ENCODE data around the gene COMMD1. TPM values are rescaled to one million over a fixed set of nuclear protein-coding genes. Genes with fewer than 3 reads are reported as not detected.
"Not testable (repeated sequence)": the region's sequence is repeated elsewhere in the genome, so short reads cannot be mapped to it uniquely, and the experiment has no call there.

The COMMD1 gene
- total RNA-seq, 4 donors from 2014 or later: 76.0 to 132 (median 100) TPM

DNA sequence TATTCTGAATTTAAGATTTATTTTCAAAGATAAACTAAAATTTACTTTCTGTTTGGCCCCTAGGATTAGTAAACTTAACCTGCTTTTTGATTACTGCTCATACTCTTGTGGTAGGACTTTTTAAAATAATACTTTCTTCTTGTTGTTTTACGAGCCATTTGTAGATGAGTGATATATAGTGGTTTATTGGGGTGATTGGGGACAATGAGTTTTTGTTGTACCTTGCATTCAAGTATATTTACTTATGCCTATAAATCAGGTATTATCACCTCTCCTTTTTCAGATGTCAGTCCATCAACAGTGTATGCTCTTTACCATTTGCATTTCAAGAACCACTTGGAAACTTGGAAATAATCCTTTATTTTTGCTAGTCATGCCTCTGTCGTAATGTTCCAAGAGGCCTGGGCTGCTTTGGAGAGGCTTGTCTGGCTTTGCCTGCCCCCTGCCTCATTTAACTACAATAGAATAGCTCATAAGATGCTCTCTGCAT is 131.3 kb downstream of the COMMD1 start:
- no peaks in the 10 kb centered on the region for H3K27me3 ChIP-seq
- peaks cover 3 to 9% of the 10 kb centered on the region in 2 donors for H3K4me1 ChIP-seq
- no peak for DNase-seq
- TF ChIP-seq, protein P1, sequence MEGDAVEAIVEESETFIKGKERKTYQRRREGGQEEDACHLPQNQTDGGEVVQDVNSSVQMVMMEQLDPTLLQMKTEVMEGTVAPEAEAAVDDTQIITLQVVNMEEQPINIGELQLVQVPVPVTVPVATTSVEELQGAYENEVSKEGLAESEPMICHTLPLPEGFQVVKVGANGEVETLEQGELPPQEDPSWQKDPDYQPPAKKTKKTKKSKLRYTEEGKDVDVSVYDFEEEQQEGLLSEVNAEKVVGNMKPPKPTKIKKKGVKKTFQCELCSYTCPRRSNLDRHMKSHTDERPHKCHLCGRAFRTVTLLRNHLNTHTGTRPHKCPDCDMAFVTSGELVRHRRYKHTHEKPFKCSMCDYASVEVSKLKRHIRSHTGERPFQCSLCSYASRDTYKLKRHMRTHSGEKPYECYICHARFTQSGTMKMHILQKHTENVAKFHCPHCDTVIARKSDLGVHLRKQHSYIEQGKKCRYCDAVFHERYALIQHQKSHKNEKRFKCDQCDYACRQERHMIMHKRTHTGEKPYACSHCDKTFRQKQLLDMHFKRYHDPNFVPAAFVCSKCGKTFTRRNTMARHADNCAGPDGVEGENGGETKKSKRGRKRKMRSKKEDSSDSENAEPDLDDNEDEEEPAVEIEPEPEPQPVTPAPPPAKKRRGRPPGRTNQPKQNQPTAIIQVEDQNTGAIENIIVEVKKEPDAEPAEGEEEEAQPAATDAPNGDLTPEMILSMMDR (IDR thresholded peaks at IDR 0.05): no peak
- no peak for TF ChIP-seq POLR2A (IDR thresholded peaks at IDR 0.05)
- intact Hi-C loops (cut with DNase I): no loop called here
- H3K4me3 ChIP-seq (replicated peaks in 1 of 3): no peak overlapping the region
- no peaks in the 10 kb centered on the region for H3K9me3 ChIP-seq
- no peaks in the 10 kb centered on the region for H3K36me3 ChIP-seq
- no peak overlapping the region for H3K27ac ChIP-seq
- 75 to 79% methylated on average over 2 of the region's 2 CpGs for WGBS, 2 donors

DNA sequence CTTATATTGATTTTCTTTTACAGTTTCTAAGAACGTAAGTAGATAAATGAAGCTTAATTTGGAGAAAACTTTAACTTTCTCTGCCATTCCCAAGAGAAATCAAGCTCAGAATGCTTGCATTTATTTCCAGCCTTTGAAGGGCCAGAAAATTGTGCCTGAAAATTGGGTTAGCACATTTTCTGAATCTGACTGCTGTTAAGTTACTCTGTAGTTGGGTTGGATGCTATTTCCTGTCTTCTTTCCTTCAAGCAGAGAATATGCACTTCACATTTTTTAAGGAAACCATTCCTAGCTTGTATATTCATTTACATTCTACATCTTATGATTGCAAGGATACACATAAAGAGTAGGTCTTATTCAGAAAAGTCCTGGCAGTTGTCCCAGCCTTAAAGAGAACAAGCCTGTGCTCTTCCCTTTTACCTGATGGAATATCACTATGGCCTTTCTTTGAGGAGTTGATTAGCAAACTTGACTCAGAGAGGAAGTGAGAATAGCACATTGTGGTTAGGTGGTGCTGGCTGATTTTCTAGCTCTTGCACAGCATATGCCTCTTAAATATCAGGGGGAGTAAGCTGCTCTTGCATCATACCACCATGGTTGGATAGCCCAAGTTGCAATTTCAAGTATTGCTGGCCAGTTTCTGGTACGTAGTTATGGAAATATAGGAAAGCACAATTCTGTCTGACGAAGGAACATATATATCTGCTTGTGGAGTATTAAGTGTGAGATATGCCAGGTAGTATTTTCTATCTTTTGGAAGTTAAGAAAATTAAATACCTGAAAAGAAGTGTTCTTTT is 133.7 kb downstream of the COMMD1 start:
- H3K27me3 ChIP-seq: no peaks in the 10 kb centered on the region
- DNase-seq: no peak
- intact Hi-C loops (cut with DNase I): no loop called here
- peaks cover 3 to 9% of the 10 kb centered on the region in 2 donors for H3K4me1 ChIP-seq
- TF ChIP-seq, protein P1 (IDR thresholded peaks at IDR 0.05): no peak
- TF ChIP-seq POLR2A (IDR thresholded peaks at IDR 0.05): no peak
- 83 to 89% methylated on average over 3 of the region's 3 CpGs for WGBS, 2 donors
- H3K4me3 ChIP-seq (replicated peaks in 1 of 3): no peak overlapping the region
- H3K36me3 ChIP-seq: no peaks in the 10 kb centered on the region
- no peaks in the 10 kb centered on the region for H3K9me3 ChIP-seq
- no peak overlapping the region for H3K27ac ChIP-seq

DNA sequence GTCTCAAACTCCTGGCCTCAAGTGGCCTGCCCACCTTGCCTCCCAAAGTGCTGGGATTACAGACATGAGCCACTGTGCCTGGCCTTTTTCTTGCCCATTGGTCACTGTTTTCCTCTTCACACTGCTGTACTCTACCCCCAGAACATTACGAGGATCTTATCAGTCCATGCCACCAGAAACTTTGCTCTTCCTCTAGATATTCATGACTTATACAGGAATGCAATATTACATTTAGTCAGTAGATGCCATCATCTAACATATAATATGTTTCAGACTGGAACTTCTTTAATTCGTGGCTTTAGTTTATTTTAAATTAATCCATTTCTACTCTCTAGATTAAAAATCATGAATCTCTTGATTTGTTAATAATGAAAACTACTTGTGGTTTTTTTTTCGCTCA is 135.5 kb downstream of the COMMD1 start:
- no peaks in the 10 kb centered on the region for H3K27me3 ChIP-seq
- no peak for DNase-seq
- intact Hi-C loops (cut with DNase I): no loop called here
- no peak overlapping the region for H3K4me3 ChIP-seq (replicated peaks in 1 of 3)
- H3K27ac ChIP-seq: no peak overlapping the region
- 90 to 96% methylated on average over 3 of the region's 3 CpGs for WGBS, 2 donors
- TF ChIP-seq, protein P1 (IDR thresholded peaks at IDR 0.05): no peak
- no peak for TF ChIP-seq POLR2A (IDR thresholded peaks at IDR 0.05)
- no peaks in the 10 kb centered on the region for H3K9me3 ChIP-seq
- H3K36me3 ChIP-seq: no peaks in the 10 kb centered on the region
- H3K4me1 ChIP-seq: peaks cover 3 to 9% of the 10 kb centered on the region in 2 donors

DNA sequence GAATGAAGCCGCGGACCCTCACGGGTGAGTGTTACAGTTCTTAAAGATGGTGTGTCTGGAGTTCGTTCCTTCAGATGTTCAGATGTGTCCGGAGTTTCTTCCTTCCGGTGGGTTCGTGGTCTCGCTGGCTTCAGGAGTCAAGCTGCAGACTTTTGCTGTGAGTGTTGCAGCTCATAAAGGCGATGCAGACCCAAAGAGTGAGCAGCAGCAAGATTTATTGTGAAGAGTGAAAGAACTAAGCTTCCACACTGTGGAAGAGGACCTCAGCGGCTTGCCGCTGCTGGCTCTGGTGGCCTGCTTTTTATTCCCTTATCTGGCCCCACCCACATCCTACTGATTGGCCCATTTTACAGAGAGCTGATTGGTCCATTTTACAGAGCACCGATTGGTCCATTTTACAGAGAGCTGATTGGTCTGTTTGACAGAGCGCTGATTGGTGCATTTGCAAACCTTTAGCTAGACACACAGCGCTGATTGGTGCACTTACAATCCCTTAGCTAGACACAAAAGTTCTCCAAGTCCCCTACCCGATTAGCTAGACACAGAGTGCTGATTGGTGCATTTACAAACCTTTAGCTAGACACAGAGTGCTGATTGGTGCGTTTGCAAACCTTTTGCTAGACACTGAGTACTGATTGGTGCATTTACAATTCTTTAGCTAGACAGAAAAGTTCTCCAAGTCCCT is 136.4 kb downstream of the COMMD1 start:
- H3K9me3 ChIP-seq; DNase-seq; H3K4me3 ChIP-seq (replicated peaks in 1 of 3); H3K27me3 ChIP-seq; H3K4me1 ChIP-seq; H3K27ac ChIP-seq; H3K36me3 ChIP-seq; intact Hi-C loops (cut with DNase I): not testable (repeated sequence)
- WGBS, 2 donors: 96% methylated on average over 16 of the region's 16 CpGs

DNA sequence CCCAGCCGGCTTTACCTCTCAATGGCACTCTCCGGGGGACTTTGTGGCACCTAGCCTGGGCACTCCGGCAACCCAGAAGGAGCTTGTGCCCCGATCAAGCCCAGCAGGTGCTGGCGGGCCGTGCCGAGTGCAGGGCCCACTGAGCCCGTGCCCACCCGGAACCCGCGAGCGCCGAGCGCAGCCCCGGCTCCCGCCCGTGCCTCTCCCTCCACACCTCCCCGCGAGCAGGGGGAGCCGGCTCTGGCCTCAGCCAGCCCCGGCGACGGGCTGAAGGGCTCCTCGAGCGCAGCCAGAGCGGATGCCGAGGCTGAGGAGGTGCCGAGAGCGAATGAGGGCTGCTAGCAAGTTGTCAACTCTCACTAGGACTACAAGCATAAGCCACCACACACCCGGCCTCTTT is 136.9 kb downstream of the COMMD1 start:
- H3K27ac ChIP-seq: no peak overlapping the region
- peaks cover 3 to 4% of the 10 kb centered on the region in 2 donors for H3K4me1 ChIP-seq
- 97% methylated on average over 13 to 16 of the region's 30 CpGs for WGBS, 2 donors
- no peaks in the 10 kb centered on the region for H3K27me3 ChIP-seq
- no peak for DNase-seq
- intact Hi-C loops (cut with DNase I): no loop called here
- no peak overlapping the region for H3K4me3 ChIP-seq (replicated peaks in 1 of 3)
- H3K36me3 ChIP-seq: no peaks in the 10 kb centered on the region
- no peaks in the 10 kb centered on the region for H3K9me3 ChIP-seq
- TF ChIP-seq, protein P1 (IDR thresholded peaks at IDR 0.05): no peak
- TF ChIP-seq POLR2A (IDR thresholded peaks at IDR 0.05): no peak

Data from thyroid gland (tissue), 4 donors.